GM19467 (cell line): ENCODE data around the gene GRIK2.

ENCODE experiments used
- ATAC-seq: cut with Tn5 transposase; IDR thresholded peaks from one replicate; pipeline ENCODE4 v1.9.1; 2021; ENCODE audit warnings: mild to moderate bottlenecking, moderate library complexity; ENCODE audit not compliant: unreplicated experiment

Gene GRIK2

GRCh38 chr6:101765281-101765680 lies 371.8 kb downstream of the GRIK2 start:
- no peak for ATAC-seq

- no peak for ATAC-seq
Measured at GRCh38 chr6:101770116-101770515, 376.6 kb downstream of the GRIK2 start.

GRCh38 chr6:101776919-101777350 lies 383.4 kb downstream of the GRIK2 start:
- no peak for ATAC-seq

GRCh38 chr6:101777646-101778045 lies 384.1 kb downstream of the GRIK2 start:
- ATAC-seq = no peak

GRCh38 chr6:101779051-101779844 lies 385.7 kb downstream of the GRIK2 start:
- ATAC-seq = no peak

- ATAC-seq = no peak
Measured at GRCh38 chr6:101783287-101783686, 389.8 kb downstream of the GRIK2 start.

GRCh38 chr6:101784094-101784493 lies 390.6 kb downstream of the GRIK2 start:
- no peak for ATAC-seq

GRCh38 chr6:101799531-101799930 lies 406.0 kb downstream of the GRIK2 start:
- ATAC-seq = no peak

- no peak for ATAC-seq
Measured at GRCh38 chr6:101800598-101800997, 407.1 kb downstream of the GRIK2 start.

GRCh38 chr6:101803136-101803535 lies 409.6 kb downstream of the GRIK2 start:
- ATAC-seq = no peak

GRCh38 chr6:101806241-101806640 lies 412.7 kb downstream of the GRIK2 start:
- no peak for ATAC-seq

GRCh38 chr6:101811108-101811507 lies 417.6 kb downstream of the GRIK2 start:
- ATAC-seq = no peak

- ATAC-seq = no peak
Measured at GRCh38 chr6:101816716-101817115, 423.2 kb downstream of the GRIK2 start.

GRCh38 chr6:101818051-101818450 lies 424.5 kb downstream of the GRIK2 start:
- no peak for ATAC-seq

GRCh38 chr6:101824551-101825345 lies 431.2 kb downstream of the GRIK2 start:
- ATAC-seq = no peak

- ATAC-seq = no peak
Measured at GRCh38 chr6:101826269-101826668, 432.8 kb downstream of the GRIK2 start.

GRCh38 chr6:101826678-101827077 lies 433.2 kb downstream of the GRIK2 start:
- ATAC-seq = no peak

- ATAC-seq = no peak
Measured at GRCh38 chr6:101830501-101831031, 437.1 kb downstream of the GRIK2 start.

- ATAC-seq = no peak
Measured at GRCh38 chr6:101832371-101832770, 438.9 kb downstream of the GRIK2 start.

GRCh38 chr6:101840100-101840499 lies 446.6 kb downstream of the GRIK2 start:
- ATAC-seq = no peak

GRCh38 chr6:101845172-101845571 lies 451.7 kb downstream of the GRIK2 start:
- peak; percentile 45 for ATAC-seq

GRCh38 chr6:101845621-101846020 lies 452.1 kb downstream of the GRIK2 start:
- peak; percentile 91 for ATAC-seq
